ENCODE measurements around the gene PPP1CA.

PPP1CA gene

GRCh38 chr11:67351275-67352005 is 50.2 kb downstream of the PPP1CA start:
- no peak for DNase-seq (ENCODE audit: low read depth)

- no peak for DNase-seq (ENCODE audit: low read depth)
Observed at GRCh38 chr11:67349928-67350465, 51.7 kb downstream of the PPP1CA start.

GRCh38 chr11:67349457-67349856 is 52.2 kb downstream of the PPP1CA start:
- DNase-seq (ENCODE audit: low read depth) = no peak

GRCh38 chr11:67349036-67349435 is 52.6 kb downstream of the PPP1CA start:
- no peak for DNase-seq (ENCODE audit: low read depth)

Measured in non-pigmented ciliary epithelial cell (primary cell).